ENCODE results near the gene WDFY2. TPM values are rescaled to one million over a fixed set of nuclear protein-coding genes. Genes with fewer than 3 reads are reported as not detected.
A peak's percentile ranks its signal among the peaks of the same experiment; 100 is the strongest.

Gene WDFY2
- total and polyA plus RNA-seq, 10 of the 15 experiments (the other 5 are each of a cell fraction or from before 2014, with no cell fraction given): 2.1 to 13.0 (median 8.1) TPM

DNA sequence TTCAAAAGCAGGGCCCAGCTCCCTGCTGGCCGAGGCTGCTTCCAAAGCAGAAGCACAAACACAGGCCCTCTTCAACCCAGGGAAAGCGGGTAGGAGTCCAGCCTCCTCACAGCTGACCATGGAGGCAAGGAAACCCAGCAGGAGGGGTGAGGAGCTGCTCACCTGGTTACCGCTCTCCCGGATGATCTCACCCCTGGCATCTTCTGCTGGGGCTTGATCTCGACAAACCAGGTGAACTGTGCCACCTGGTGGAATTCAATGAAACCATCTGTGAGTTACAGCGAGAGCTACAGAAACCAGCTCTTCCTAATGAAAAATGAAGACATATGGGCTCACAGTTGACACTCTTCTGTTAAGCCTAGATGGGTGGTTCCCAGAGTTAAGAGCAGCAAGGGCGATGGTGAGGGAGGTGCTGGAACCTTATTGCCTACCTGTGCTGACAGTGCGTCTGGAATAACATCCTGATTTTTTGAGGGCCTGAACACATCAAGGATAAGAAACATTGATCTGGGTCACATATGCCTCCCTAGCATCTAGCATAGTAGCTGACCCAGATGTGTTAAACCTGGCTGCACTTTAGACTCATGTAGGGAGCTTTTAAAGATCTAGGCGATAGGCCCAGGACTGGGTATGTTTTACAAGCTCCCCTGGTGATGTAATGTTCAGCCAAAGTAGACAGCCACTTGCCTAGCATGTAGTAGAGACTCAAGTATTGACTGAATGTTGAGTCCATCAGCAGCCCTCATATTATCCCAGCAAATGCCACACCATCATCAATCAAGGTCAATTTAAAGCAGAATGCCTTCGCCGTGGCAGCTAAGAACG, 213.6 kb downstream of the WDFY2 start (continued):
- peak; percentile 66 for TF ChIP-seq ATF7 (IDR thresholded peaks at IDR 0.05; ENCODE audit: low read depth)

DNA sequence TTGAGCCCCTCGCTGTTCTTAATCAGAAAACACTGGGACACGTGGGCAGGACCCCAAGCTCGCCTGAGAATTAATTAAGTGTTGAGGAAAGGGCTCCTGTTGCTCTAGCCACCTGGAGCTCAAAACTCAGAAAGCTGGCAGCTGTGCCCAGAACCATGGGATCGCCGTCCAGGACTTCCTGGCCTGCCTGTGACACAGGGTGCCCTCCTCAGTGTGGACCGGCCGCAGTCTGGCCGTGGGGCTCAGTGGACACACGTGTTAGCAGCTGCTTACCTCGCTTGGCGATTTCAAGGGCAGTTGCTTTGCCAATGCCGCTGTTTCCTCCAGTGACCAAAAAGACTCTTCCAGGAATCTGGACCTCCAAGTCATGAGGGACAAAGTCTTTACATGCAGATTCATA, 215.0 kb downstream of the WDFY2 start:
- H3K36me3 ChIP-seq (ENCODE audit: control insufficient read depth in 2 of 2, insufficient read depth in 2 of 2, low read length in 1 of 2): no peaks in the 10 kb centered on the region
- TF ChIP-seq TAF1 (IDR thresholded peaks at IDR 0.05; ENCODE audit: borderline replicate concordance, low read depth, low read length) (no peak), SREBF1 (IDR thresholded peaks at IDR 0.05; ENCODE audit: low read length) (no peak), POU2F2 (IDR thresholded peaks at IDR 0.05; ENCODE audit: borderline replicate concordance, low read depth, low read length) (no peak), KLF5 (IDR thresholded peaks at IDR 0.05; ENCODE audit: partially characterized antibody) (no peak), FOS (IDR thresholded peaks at IDR 0.05; ENCODE audit: borderline replicate concordance, extremely low read depth, insufficient read length) (no peak), FOXK2 (IDR thresholded peaks at IDR 0.05) (no peak), IKZF2 (IDR thresholded peaks at IDR 0.05) (no peak), MYC (IDR thresholded peaks at IDR 0.05; ENCODE audit: insufficient read depth, insufficient read length, insufficient replicate concordance, low read length, severe bottlenecking) (no peak), SMAD1 (IDR thresholded peaks at IDR 0.05; ENCODE audit: low read depth, partially characterized antibody) (no peak), CHD2 (IDR thresholded peaks at IDR 0.05; ENCODE audit: borderline replicate concordance, low read depth, low read length) (no peak), CEBPB (IDR thresholded peaks at IDR 0.05; ENCODE audit: borderline replicate concordance in 1 of 2, low read depth in 2 of 2, low read length in 2 of 2) (no peak)
- TF ChIP-seq, protein P1, sequence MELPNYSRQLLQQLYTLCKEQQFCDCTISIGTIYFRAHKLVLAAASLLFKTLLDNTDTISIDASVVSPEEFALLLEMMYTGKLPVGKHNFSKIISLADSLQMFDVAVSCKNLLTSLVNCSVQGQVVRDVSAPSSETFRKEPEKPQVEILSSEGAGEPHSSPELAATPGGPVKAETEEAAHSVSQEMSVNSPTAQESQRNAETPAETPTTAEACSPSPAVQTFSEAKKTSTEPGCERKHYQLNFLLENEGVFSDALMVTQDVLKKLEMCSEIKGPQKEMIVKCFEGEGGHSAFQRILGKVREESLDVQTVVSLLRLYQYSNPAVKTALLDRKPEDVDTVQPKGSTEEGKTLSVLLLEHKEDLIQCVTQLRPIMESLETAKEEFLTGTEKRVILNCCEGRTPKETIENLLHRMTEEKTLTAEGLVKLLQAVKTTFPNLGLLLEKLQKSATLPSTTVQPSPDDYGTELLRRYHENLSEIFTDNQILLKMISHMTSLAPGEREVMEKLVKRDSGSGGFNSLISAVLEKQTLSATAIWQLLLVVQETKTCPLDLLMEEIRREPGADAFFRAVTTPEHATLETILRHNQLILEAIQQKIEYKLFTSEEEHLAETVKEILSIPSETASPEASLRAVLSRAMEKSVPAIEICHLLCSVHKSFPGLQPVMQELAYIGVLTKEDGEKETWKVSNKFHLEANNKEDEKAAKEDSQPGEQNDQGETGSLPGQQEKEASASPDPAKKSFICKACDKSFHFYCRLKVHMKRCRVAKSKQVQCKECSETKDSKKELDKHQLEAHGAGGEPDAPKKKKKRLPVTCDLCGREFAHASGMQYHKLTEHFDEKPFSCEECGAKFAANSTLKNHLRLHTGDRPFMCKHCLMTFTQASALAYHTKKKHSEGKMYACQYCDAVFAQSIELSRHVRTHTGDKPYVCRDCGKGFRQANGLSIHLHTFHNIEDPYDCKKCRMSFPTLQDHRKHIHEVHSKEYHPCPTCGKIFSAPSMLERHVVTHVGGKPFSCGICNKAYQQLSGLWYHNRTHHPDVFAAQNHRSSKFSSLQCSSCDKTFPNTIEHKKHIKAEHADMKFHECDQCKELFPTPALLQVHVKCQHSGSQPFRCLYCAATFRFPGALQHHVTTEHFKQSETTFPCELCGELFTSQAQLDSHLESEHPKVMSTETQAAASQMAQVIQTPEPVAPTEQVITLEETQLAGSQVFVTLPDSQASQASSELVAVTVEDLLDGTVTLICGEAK (IDR thresholded peaks at IDR 0.05; ENCODE audit: borderline replicate concordance): no peak
- TF ChIP-seq, protein P2, sequence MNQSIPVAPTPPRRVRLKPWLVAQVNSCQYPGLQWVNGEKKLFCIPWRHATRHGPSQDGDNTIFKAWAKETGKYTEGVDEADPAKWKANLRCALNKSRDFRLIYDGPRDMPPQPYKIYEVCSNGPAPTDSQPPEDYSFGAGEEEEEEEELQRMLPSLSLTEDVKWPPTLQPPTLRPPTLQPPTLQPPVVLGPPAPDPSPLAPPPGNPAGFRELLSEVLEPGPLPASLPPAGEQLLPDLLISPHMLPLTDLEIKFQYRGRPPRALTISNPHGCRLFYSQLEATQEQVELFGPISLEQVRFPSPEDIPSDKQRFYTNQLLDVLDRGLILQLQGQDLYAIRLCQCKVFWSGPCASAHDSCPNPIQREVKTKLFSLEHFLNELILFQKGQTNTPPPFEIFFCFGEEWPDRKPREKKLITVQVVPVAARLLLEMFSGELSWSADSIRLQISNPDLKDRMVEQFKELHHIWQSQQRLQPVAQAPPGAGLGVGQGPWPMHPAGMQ (IDR thresholded peaks at IDR 0.05; ENCODE audit: borderline replicate concordance): no peak
- no peak overlapping the region for H3K4me3 ChIP-seq
- DNase-seq (ENCODE audit: low read depth, low spot score): no peak
- no peak overlapping the region for H2AFZ ChIP-seq (ENCODE audit: control insufficient read depth, low read depth, low read length)
- H4K20me1 ChIP-seq (ENCODE audit: control insufficient read depth, insufficient read depth): no peaks in the 10 kb centered on the region
- ChIA-PET CTCF (interaction anchor here (0.7 to 8.9 kb wide), 14 partner anchors 15 to 674 kb away, joined by 3 to 152 read pairs (median 18); no protein-coding TSS in a partner anchor), RAD21 (ENCODE audit: unreplicated experiment) (interaction anchor here (0.5 to 10.2 kb wide), 12 partner anchors 14 to 674 kb away, joined by 3 to 104 read pairs (median 12); partner anchors contain the start of gene INTS6), SMC1A (ENCODE audit: uncharacterized antibody, unreplicated experiment) (interaction anchor here (0.9 to 7.2 kb wide), 12 partner anchors 19 to 675 kb away, joined by 3 to 71 read pairs (median 11); no protein-coding TSS in a partner anchor), POLR2A (interaction anchor here (0.8 kb wide), 1 partner anchor 346 kb away, joined by 3 read pairs; the partner anchor contains the start of gene INTS6)
- H3K27ac ChIP-seq (ENCODE audit: control insufficient read depth, insufficient read depth): no peak overlapping the region
- FAIRE-seq: no peak
- in situ Hi-C loops (cut with MboI) (loop anchor here (5.0 kb wide), 2 partner anchors 357 to 677 kb away; no protein-coding TSS in a partner anchor), intact Hi-C loops (cut with micrococcal nuclease; ENCODE audit: unreplicated experiment) (loop anchor here (2.0 to 5.0 kb wide), 2 partner anchors 512 to 674 kb away; no protein-coding TSS in a partner anchor)
- H3K27me3 ChIP-seq (replicated peaks in 1 of 2; ENCODE audit: control insufficient read depth in 2 of 2, insufficient read depth in 2 of 2, low read length in 1 of 2): no peaks in the 10 kb centered on the region
- WGBS (ENCODE audit: insufficient coverage, insufficient replicate concordance, low lambda C conversion rate, missing lambda C conversion rate): 76% methylated on average over 12 of the region's 12 CpGs
- H3K4me2 ChIP-seq (ENCODE audit: control insufficient read depth, insufficient read depth): no peak overlapping the region
- H3K9ac ChIP-seq (ENCODE audit: control insufficient read depth, insufficient read depth, low read length): no peak overlapping the region
- peaks cover 30% of the 10 kb centered on the region for H3K4me1 ChIP-seq (ENCODE audit: control insufficient read depth, insufficient read depth, low read length)
- H3K79me2 ChIP-seq (ENCODE audit: control insufficient read depth, insufficient read depth, low read length): no peaks in the 10 kb centered on the region; the same call in 1 of the 2 replicates
- BruUV-seq (replicated peaks): no TSS peak
- H3K9me3 ChIP-seq (replicated peaks; ENCODE audit: control insufficient read depth, insufficient read depth, low read length): no peaks in the 10 kb centered on the region
- ATAC-seq: no peak

Measured in GM12878 (cell line).